Motor neuron (in vitro differentiated cells): ENCODE results near the gene PLPP3. TPM values are rescaled to one million over a fixed set of nuclear protein-coding genes. Genes with fewer than 3 reads are reported as not detected.

Experiments used
- ATAC-seq, 8 experiments: fragments of 200-7000 bp; cut with Tn5 transposase; replicated peaks in 6 of 8; 2 replicates each; pipeline ENCODE4 v1.8.0; 2021; ENCODE audit warnings: mild to moderate bottlenecking in 8 of 8, moderate library complexity in 8 of 8
- H3K27ac ChIP-seq, 2 donors: fragments of 250-450 bp; sonication (Bioruptor Pico); 2 replicates each; pipeline ENCODE4 v1.9.0; 2021; ENCODE audit warnings: antibody characterized with exemption in 2 of 2, mild to moderate bottlenecking in 2 of 2, moderate library complexity in 1 of 2
- H3K4me1 ChIP-seq, 2 donors: fragments of 250-450 bp; sonication (Bioruptor Pico); replicated peaks in 1 of 2; 2 replicates each; pipeline ENCODE4 v1.6.1; 2021; ENCODE audit warnings: antibody characterized with exemption in 2 of 2, mild to moderate bottlenecking in 2 of 2, moderate library complexity in 1 of 2
- H3K4me3 ChIP-seq, 5 donors: fragments of 250-450 bp; sonication (Bioruptor Pico); 2 replicates each; pipeline ENCODE4 v1.9.0; 2021; ENCODE audit warnings: antibody characterized with exemption in 5 of 5, mild to moderate bottlenecking in 5 of 5, moderate library complexity in 4 of 5
- WGBS, 10 experiments: fragments of 450-650 bp; shearing (Covaris generic); methylation state at CpG; one replicate each; pipeline ENCODE4 v1.0.0; 2022; 5-methylcytosine and 5-hydroxymethylcytosine counted together
- in situ Hi-C, 9 experiments: fragments of 400-800 bp; cut with MboI; loops; one replicate each; pipeline ENCODE4 v1.15.0; 2021; ENCODE audit warnings: low sequenced_read_pairs in 9 of 9, low pct_unique_long_range_greater_than_20kb in 2 of 9; ENCODE audit not compliant: unreplicated experiment in 9 of 9
- total RNA-seq, 8 experiments: library from RNA; unstranded; fragments of 300-600 nt; gene quantifications; 2 replicates each; pipeline versions ENCODE4 v1.2.3 to v1.2.4, GENCODE V29; 2022

The PLPP3 gene
- total RNA-seq, 8 experiments from 2014 or later: 4.7 to 175 (median 24.7) TPM

DNA sequence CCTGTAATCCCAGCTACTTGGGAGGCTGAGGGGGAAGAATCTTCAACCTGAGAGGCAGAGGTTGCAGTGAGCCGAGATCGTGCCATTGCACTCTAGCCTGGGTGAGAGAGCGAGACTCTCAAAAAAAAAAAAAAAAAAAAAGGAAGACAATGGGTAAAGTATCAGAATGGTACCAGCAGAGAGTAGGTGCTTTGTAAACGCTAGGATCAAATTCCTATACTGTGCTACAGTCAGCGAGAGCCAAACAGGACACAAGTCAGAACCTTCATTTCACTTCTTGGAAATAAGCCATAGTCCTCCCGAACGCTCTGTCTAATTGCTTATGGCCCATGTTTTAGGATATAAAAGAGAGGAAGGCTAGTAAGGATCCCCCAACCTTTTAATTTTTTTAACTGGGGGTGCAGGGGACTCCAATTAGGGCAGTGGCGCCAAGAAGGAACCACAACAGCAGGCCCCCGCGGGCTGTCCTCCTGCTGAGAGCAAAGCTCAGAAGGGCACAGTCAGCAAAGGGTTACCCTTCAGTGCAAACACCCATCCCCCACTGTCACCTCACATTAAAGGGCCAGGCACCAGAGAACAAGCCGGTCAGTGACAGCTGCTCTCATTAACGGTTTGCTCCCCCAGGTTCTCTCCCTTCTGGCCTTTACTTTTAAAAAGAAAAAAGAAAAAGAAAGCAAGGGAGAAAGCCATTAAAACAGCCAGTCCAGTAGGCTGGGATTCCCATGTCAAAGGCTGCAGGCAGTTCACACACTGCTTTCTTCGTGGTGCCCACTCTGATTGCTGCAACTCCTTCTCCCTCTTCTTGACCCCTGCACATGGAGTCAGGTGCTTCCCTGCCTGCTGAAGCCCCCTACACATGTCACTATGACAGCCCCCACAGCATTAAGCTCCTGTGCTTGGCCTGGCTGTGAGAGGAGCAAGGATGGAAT, 69.4 kb downstream of the PLPP3 start:
- 9 to 86% (median 46%) methylated on average over 2 to 11 of the region's 13 CpGs for WGBS, 10 experiments
- Histone ChIP-seq H3K27ac (peak overlapping the region; percentile 16 to 20), H3K4me1 (peaks cover 36 to 40% of the 10 kb centered on the region in 2 donors), H3K4me3 (no peak overlapping the region)
- in situ Hi-C loops: no loop called here
- peak in 5 of 8 experiments; percentile 73 to 75 (median 73) for ATAC-seq

- ATAC-seq: peak in 2 of 8 experiments; percentile 16 to 27
- no peak overlapping the region for H3K4me3 ChIP-seq
- no peak overlapping the region for H3K27ac ChIP-seq
- WGBS, 10 experiments: 64 to 100% (median 86%) methylated on average over 2 to 4 of the region's 4 CpGs; no CpG with 5 or more reads in 4 of the 10 experiments
- in situ Hi-C loops: no loop called here
- peaks cover 36 to 40% of the 10 kb centered on the region in 2 donors for H3K4me1 ChIP-seq
Observed at GRCh38 chr1:56508523-56508983, 70.8 kb downstream of the PLPP3 start.

GRCh38 chr1:56507925-56508522, 71.3 kb downstream of the PLPP3 start:
- in situ Hi-C loops: no loop called here
- 75 to 100% (median 86%) methylated on average over 1 to 3 of the region's 3 CpGs; no CpG with 5 or more reads in 5 of the 10 experiments for WGBS, 10 experiments
- no peak for ATAC-seq
- no peak overlapping the region for H3K4me3 ChIP-seq
- peaks cover 36 to 40% of the 10 kb centered on the region in 2 donors for H3K4me1 ChIP-seq
- no peak overlapping the region for H3K27ac ChIP-seq

DNA sequence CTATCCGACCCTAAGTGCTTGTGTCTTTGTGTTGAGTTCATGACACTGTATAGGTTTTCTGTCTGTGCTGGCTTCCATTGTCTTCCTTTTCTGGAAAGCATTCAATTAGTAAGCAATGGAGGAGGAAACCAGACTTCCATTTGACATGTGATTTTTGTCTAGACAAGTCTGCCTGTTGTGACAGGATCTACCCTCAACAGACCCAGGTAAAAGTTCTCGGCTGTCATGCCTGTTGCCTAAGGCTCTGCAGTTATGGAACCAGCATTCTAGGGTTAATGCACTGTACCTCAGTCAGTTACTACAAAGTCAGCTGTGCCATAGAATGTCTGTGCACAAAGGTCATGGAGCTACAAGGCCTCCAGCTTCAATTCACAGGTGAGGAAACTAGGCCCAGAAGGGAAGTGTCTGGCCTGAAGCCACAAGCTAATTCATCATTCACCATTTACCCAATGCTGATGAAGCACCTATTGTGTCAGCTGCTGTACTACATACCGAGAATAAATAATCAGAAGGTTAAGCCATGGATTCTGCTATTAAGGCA, 72.3 kb downstream of the PLPP3 start:
- H3K4me3 ChIP-seq: no peak overlapping the region
- H3K4me1 ChIP-seq: peaks cover 36 to 40% of the 10 kb centered on the region in 2 donors
- H3K27ac ChIP-seq: peak overlapping the region in 1 of 2 donors; percentile 50
- in situ Hi-C loops: no loop called here
- WGBS, 10 experiments: 74 to 100% (median 88%) methylated on average over 1 to 3 of the region's 3 CpGs; no CpG with 5 or more reads in 2 of the 10 experiments
- no peak for ATAC-seq

- peak in 5 of 8 experiments; percentile 43 to 70 (median 58) for ATAC-seq
- WGBS, 10 experiments: 56 to 100% (median 86%) methylated on average over 1 to 13 of the region's 14 CpGs; no CpG with 5 or more reads in 1 of the 10 experiments
- Histone ChIP-seq H3K27ac (peak overlapping the region in 1 of 2 donors; percentile 50), H3K4me1 (peaks cover 30 to 32% of the 10 kb centered on the region in 2 donors), H3K4me3 (no peak overlapping the region)
- in situ Hi-C loops: no loop called here
Observed at GRCh38 chr1:56505792-56506743, 73.3 kb downstream of the PLPP3 start.

- in situ Hi-C loops: no loop called here
- Histone ChIP-seq H3K27ac (no peak overlapping the region), H3K4me3 (no peak overlapping the region), H3K4me1 (peaks cover 12 to 16% of the 10 kb centered on the region in 2 donors)
- ATAC-seq: peak in 6 of 8 experiments; percentile 9 to 57 (median 24)
- 54 to 90% (median 82%) methylated on average over 2 to 7 of the region's 7 CpGs; no CpG with 5 or more reads in 1 of the 10 experiments for WGBS, 10 experiments
Observed at GRCh38 chr1:56502700-56503245, 76.6 kb downstream of the PLPP3 start.

GRCh38 chr1:56501888-56502287, 77.5 kb downstream of the PLPP3 start:
- in situ Hi-C loops: no loop called here
- no peak for ATAC-seq
- no peak overlapping the region for H3K4me3 ChIP-seq
- no peak overlapping the region for H3K27ac ChIP-seq
- WGBS, 10 experiments: 38 to 100% (median 94%) methylated on average over 1 to 3 of the region's 3 CpGs; no CpG with 5 or more reads in 1 of the 10 experiments
- H3K4me1 ChIP-seq: peaks cover 11 to 12% of the 10 kb centered on the region in 2 donors

- no peak overlapping the region for H3K27ac ChIP-seq
- H3K4me1 ChIP-seq: peaks cover 6 to 8% of the 10 kb centered on the region in 2 donors
Observed at GRCh38 chr1:56501426-56501825, 77.9 kb downstream of the PLPP3 start.

DNA sequence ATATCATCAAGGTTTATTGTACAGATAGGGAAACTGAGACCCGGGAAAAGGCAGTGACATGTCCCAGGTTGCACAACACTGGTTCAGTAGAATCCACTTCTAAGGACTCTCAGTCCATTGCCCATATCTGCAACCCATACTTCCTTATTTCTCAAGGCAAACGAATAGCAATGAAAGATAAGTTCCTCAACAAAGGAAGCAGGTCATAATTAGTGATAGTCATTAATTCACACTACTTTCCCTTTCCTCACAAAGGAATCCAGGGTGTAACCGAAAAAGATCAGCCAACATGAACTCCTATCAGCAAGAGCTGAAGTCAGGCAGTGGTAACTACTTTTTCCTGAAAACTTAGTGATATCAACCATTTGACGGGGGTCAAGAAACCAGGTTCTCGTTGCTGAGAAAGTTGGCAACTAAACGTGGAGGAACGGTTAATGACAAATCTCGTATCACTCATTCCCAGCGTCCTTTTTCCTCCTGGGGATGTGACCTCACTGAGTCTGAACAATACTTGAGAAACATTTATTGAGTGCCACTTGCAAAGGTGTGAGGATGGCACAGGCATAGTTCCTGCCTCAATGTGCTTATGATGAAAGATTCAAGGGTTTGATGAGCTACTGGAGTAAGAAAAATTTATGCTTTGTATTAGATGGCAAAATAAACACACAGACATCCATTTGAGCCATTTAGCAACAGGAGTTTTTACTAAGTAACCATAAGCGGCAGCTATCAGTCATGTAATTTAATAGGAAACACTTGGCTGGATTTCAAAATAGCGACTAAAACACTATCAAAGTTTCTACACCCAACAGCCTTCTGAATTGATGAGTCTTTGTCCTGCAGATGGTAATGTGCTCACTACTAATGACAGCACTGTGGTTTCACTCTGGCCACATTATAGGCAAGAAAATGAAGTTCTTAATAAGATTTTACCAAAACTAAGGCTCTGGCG, 82.3 kb downstream of the PLPP3 start:
- Histone ChIP-seq H3K4me3 (no peak overlapping the region), H3K4me1 (peaks cover 0 to 2% of the 10 kb centered on the region in 2 donors), H3K27ac (no peak overlapping the region)
- 59 to 94% (median 85%) methylated on average over 5 to 12 of the region's 12 CpGs for WGBS, 10 experiments
- in situ Hi-C loops: no loop called here
- no peak for ATAC-seq

More at GRCh38 chr1:56501426-56501825, 77.9 kb downstream of the PLPP3 start:
- no peak overlapping the region for H3K4me3 ChIP-seq
- in situ Hi-C loops: no loop called here
- 43 to 100% (median 86%) methylated on average over 1 of the region's 1 CpG; no CpG with 5 or more reads in 2 of the 10 experiments for WGBS, 10 experiments
- ATAC-seq: no peak

GRCh38 chr1:56496158-56496557, 83.2 kb downstream of the PLPP3 start:
- Histone ChIP-seq H3K27ac (no peak overlapping the region), H3K4me3 (no peak overlapping the region), H3K4me1 (peaks cover 7 to 9% of the 10 kb centered on the region in 2 donors)
- WGBS, 10 experiments: 0 to 88% (median 64%) methylated on average over 1 to 2 of the region's 2 CpGs; no CpG with 5 or more reads in 1 of the 10 experiments
- in situ Hi-C loops: no loop called here
- ATAC-seq: no peak

DNA sequence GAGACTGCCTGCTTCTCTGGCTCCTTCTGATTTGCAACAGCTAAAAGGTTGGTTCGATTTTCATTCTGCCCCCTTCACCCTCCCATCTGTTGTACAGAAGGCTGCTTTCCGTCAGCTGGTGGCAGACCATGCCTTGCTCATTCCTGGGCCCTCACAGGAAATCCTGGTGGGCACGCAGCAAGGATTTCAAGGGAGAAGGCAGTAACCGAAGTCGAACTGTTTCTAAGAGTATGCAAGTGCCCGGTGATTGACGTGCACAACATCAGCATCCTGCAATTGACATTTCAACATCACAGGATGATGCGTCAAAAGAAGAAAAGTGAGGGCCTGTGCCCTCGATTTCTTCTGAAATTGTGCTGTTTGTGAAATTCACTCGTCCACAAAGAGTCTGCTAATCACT, 83.8 kb downstream of the PLPP3 start:
- ATAC-seq: no peak
- Histone ChIP-seq H3K27ac (no peak overlapping the region), H3K4me3 (no peak overlapping the region), H3K4me1 (peaks cover 7 to 10% of the 10 kb centered on the region in 2 donors)
- in situ Hi-C loops: no loop called here
- WGBS, 10 experiments: 17 to 97% (median 88%) methylated on average over 1 to 10 of the region's 10 CpGs
